IMR-90 (cell line): ENCODE measurements around the gene RHO. TPM values are rescaled to one million over a fixed set of nuclear protein-coding genes. Genes with fewer than 3 reads are reported as not detected.

Source experiments
- ATAC-seq: fragments of 200-7000 bp; cut with Tn5 transposase; 2 replicates; pipeline ENCODE4 v1.9.1; 2020; ENCODE audit warnings: low read depth, mild to moderate bottlenecking, moderate library complexity
- BruUV-seq: library from RNA; stranded (reverse); fragments of 400-500 nt; replicated peaks from 2 replicates; lab custom pipeline; 2021; lab: Mats Ljungman, UMichigan
- CTCF ChIA-PET: fragments of 300-600 bp; formaldehyde crosslinking; extraction: SDS; loops from one replicate; lab custom pipeline; 2021; ENCODE audit warnings: antibody characterized with exemption; lab: Yijun Ruan, JAX
- POLR2A ChIA-PET: fragments of 300-600 bp; sonication (Branson Sonifier 250); formaldehyde crosslinking; loops from one replicate; lab custom pipeline; 2022; ENCODE audit warnings: antibody characterized with exemption; ENCODE audit not compliant: unreplicated experiment; lab: Charles Lee
- DNase-seq: peaks from one replicate; pipeline ENCODE4 v3.0.0; 2013
- H2AFZ ChIP-seq: replicated peaks from 2 replicates; pipeline ENCODE3; 2013; ENCODE audit warnings: low read length, mild to moderate bottlenecking; ENCODE audit not compliant: poor library complexity
- H2AK5ac ChIP-seq: 2 replicates; pipeline ENCODE4 v1.6.1; 2013; ENCODE audit warnings: low read depth, low read length, inconsistent platforms
- H2AK9ac ChIP-seq: replicated peaks from 2 replicates; pipeline ENCODE3; 2013; ENCODE audit warnings: mild to moderate bottlenecking, low read depth, low read length, moderate library complexity; ENCODE audit not compliant: poor library complexity
- H2BK120ac ChIP-seq: 2 replicates; pipeline ENCODE4 v1.6.1; 2013; ENCODE audit warnings: low read depth, low read length, inconsistent platforms
- H2BK15ac ChIP-seq: 3 replicates; pipeline ENCODE4 v1.6.1; 2013; ENCODE audit warnings: low read depth, low read length, inconsistent platforms
- H2BK20ac ChIP-seq: 2 replicates; pipeline ENCODE4 v1.6.1; 2013; ENCODE audit warnings: low read depth, mild to moderate bottlenecking, inconsistent platforms, low read length, moderate library complexity
- H2BK5ac ChIP-seq: 2 replicates; pipeline ENCODE4 v1.6.1; 2013; ENCODE audit warnings: mild to moderate bottlenecking, low read depth, low read length, inconsistent platforms; ENCODE audit not compliant: poor library complexity, severe bottlenecking
- H3K14ac ChIP-seq: replicated peaks from 2 replicates; pipeline ENCODE4 v1.6.1; 2013; ENCODE audit warnings: low read depth, low read length, inconsistent platforms
- H3K18ac ChIP-seq: 2 replicates; pipeline ENCODE4 v1.6.1; 2013; ENCODE audit warnings: low read depth, low read length, control low read depth
- H3K23ac ChIP-seq: 2 replicates; pipeline ENCODE4 v1.6.1; 2013; ENCODE audit warnings: low read depth, low read length, inconsistent platforms
- H3K27ac ChIP-seq: 2 replicates; pipeline ENCODE4 v1.5.1; 2013; ENCODE audit warnings: mild to moderate bottlenecking, control low read depth, low read length; ENCODE audit not compliant: insufficient read depth
- H3K27me3 ChIP-seq: 2 replicates; pipeline ENCODE4 v1.6.1; 2013; ENCODE audit warnings: low read length; ENCODE audit not compliant: control insufficient read depth, insufficient read depth
- H3K36me3 ChIP-seq: 2 replicates; pipeline ENCODE4 v1.6.1; 2013; ENCODE audit warnings: low read length, mixed read lengths; ENCODE audit not compliant: control insufficient read depth, insufficient read depth
- H3K4ac ChIP-seq: 2 replicates; pipeline ENCODE4 v1.6.1; 2013; ENCODE audit warnings: low read depth, low read length, inconsistent platforms
- H3K4me1 ChIP-seq: 2 replicates; pipeline ENCODE4 v1.6.1; 2013; ENCODE audit warnings: low read length, mixed read lengths; ENCODE audit not compliant: control insufficient read depth, insufficient read depth
- H3K4me2 ChIP-seq: 2 replicates; pipeline ENCODE4 v1.6.1; 2013; ENCODE audit warnings: low read depth, mild to moderate bottlenecking, control low read depth, low read length, moderate library complexity
- H3K4me3 ChIP-seq: 2 replicates; pipeline ENCODE4 v1.5.1; 2013; ENCODE audit warnings: low read depth, mild to moderate bottlenecking, control low read depth, low read length, moderate library complexity; ENCODE audit not compliant: insufficient read depth
- H3K56ac ChIP-seq: 2 replicates; pipeline ENCODE4 v1.6.1; 2013; ENCODE audit warnings: low read length, inconsistent platforms; ENCODE audit not compliant: insufficient read depth; ENCODE audit errors: extremely low read depth
- H3K79me1 ChIP-seq, 2 experiments: 2 replicates each; pipeline ENCODE4 v1.6.1; 2013; ENCODE audit warnings: low read length in 2 of 2, inconsistent platforms in 1 of 2, low read depth in 1 of 2
- H3K9ac ChIP-seq: 2 replicates; pipeline ENCODE4 v1.6.1; 2013; ENCODE audit warnings: low read depth, low read length, control low read depth
- H3K9me1 ChIP-seq: 2 replicates; pipeline ENCODE4 v1.6.1; 2013; ENCODE audit warnings: low read length, inconsistent platforms; ENCODE audit not compliant: insufficient read depth
- H3K9me3 ChIP-seq: 2 replicates; pipeline ENCODE4 v1.6.1; 2013; ENCODE audit warnings: low read length; ENCODE audit not compliant: control insufficient read depth, insufficient read depth
- H4K20me1 ChIP-seq: 2 replicates; pipeline ENCODE4 v1.6.1; 2013; ENCODE audit warnings: low read length, inconsistent platforms; ENCODE audit not compliant: insufficient read depth
- H4K5ac ChIP-seq: 2 replicates; pipeline ENCODE4 v1.6.1; 2013; ENCODE audit warnings: mild to moderate bottlenecking, low read depth, low read length, control low read depth
- H4K8ac ChIP-seq, 2 experiments: 2 replicates each; pipeline ENCODE4 v1.6.1; 2013; ENCODE audit warnings: low read depth in 2 of 2, low read length in 2 of 2, control low read depth in 1 of 2, inconsistent platforms in 1 of 2
- H4K91ac ChIP-seq: 2 replicates; pipeline ENCODE4 v1.6.1; 2013; ENCODE audit warnings: low read depth, low read length, inconsistent platforms; ENCODE audit not compliant: insufficient read depth
- BHLHE40 ChIP-seq: fragments of 150-350 bp; IDR thresholded peaks from 2 replicates; pipeline ENCODE4 v1.6.1; 2016; ENCODE audit warnings: mild to moderate bottlenecking, low read depth, low read length
- CEBPB ChIP-seq: IDR thresholded peaks from 2 replicates; pipeline ENCODE4 v1.6.1; 2012; ENCODE audit warnings: low read depth, low read length, improper control_type of control experiment
- CHD1 ChIP-seq: IDR thresholded peaks from 2 replicates; pipeline ENCODE4 v1.6.1; 2012; ENCODE audit warnings: low read depth, low read length, improper control_type of control experiment
- FOS ChIP-seq: fragments of 150-350 bp; IDR thresholded peaks from 2 replicates; pipeline ENCODE4 v1.6.1; 2016; ENCODE audit warnings: low read depth, low read length
- MAFK ChIP-seq: IDR thresholded peaks from 2 replicates; pipeline ENCODE4 v1.6.1; 2012; ENCODE audit warnings: low read depth, low read length, improper control_type of control experiment
- MAZ ChIP-seq: IDR thresholded peaks from 2 replicates; pipeline ENCODE4 v1.6.1; 2012; ENCODE audit warnings: low read depth, mild to moderate bottlenecking, low read length, improper control_type of control experiment, moderate library complexity, borderline replicate concordance
- MXI1 ChIP-seq: IDR thresholded peaks from 2 replicates; pipeline ENCODE4 v1.6.1; 2012; ENCODE audit warnings: low read depth, mild to moderate bottlenecking, low read length, moderate library complexity, borderline replicate concordance
- NFE2L2 ChIP-seq: fragments of 150-350 bp; IDR thresholded peaks from 2 replicates; pipeline ENCODE4 v1.6.1; 2016; ENCODE audit warnings: low read depth, mild to moderate bottlenecking, low read length
- POLR2A ChIP-seq: IDR thresholded peaks from 2 replicates; pipeline ENCODE4 v1.6.1; 2012; ENCODE audit warnings: mild to moderate bottlenecking, low read depth, low read length
- RAD21 ChIP-seq: IDR thresholded peaks from 2 replicates; pipeline ENCODE4 v1.6.1; 2012; ENCODE audit warnings: low read length, improper control_type of control experiment
- RCOR1 ChIP-seq: IDR thresholded peaks from 2 replicates; pipeline ENCODE4 v1.6.1; 2012; ENCODE audit warnings: mild to moderate bottlenecking, low read length, improper control_type of control experiment; ENCODE audit not compliant: insufficient replicate concordance
- SMC3 ChIP-seq: fragments of 150-350 bp; IDR thresholded peaks from 2 replicates; pipeline ENCODE4 v1.6.1; 2016; ENCODE audit warnings: low read depth, mild to moderate bottlenecking, antibody characterized with exemption, low read length, moderate library complexity
- USF2 ChIP-seq: fragments of 150-350 bp; IDR thresholded peaks from 2 replicates; pipeline ENCODE4 v1.6.1; 2017; ENCODE audit warnings: mild to moderate bottlenecking, antibody characterized with exemption, low read length, low read depth
- WGBS, 2 experiments: methylation state at CpG; one replicate each; pipeline versions ENCODE4 v1.1.5 to v1.1.7; 2013; ENCODE audit warnings: missing lambda C conversion rate in 2 of 2; ENCODE audit not compliant: insufficient read length in 1 of 2; ENCODE audit errors: extremely low coverage in 2 of 2; 5-methylcytosine and 5-hydroxymethylcytosine counted together
- dilution Hi-C: fragments of 300-500 bp; cut with HindIII; formaldehyde crosslinking; loops from one replicate; pipeline ENCODE4 v1.14.3; 2018; ENCODE audit warnings: low sequenced_read_pairs; ENCODE audit not compliant: unreplicated experiment
- in situ Hi-C: fragments of 300-500 bp; cut with MboI; formaldehyde crosslinking; loops from 3 replicates; pipeline ENCODE4 v1.14.3; 2019; ENCODE audit warnings: low sequenced_read_pairs, inconsistent platforms, mixed read lengths
- intact Hi-C: fragments of 100-400 bp; cut with micrococcal nuclease; formaldehyde crosslinking; loops from 2 replicates; pipeline ENCODE4 v1.10.0; 2022
- polyA plus RNA-seq, 3 experiments: library from polyadenylated mRNA; depleted of rRNA; stranded (reverse); fragments of >200 nt; gene quantifications; 2 replicates each; pipeline ENCODE4 v1.2.3, GENCODE V29; 2012; ENCODE audit warnings: low replicate concordance in 1 of 3
- total RNA-seq: library from RNA; depleted of rRNA; stranded (reverse); fragments of >200 nt; gene quantifications from 2 replicates; pipeline ENCODE4 v1.2.3, GENCODE V29; 2012
- TF ChIP-seq, protein P1 (sequence below): conservative IDR thresholded peaks from 2 replicates; pipeline ENCODE4 v1.5.1; 2012; ENCODE audit warnings: mild to moderate bottlenecking, low read depth, low read length, improper control_type of control experiment
- TF ChIP-seq, protein P2 (sequence below): fragments of 150-350 bp; IDR thresholded peaks from 2 replicates; pipeline ENCODE4 v1.6.1; 2016; ENCODE audit warnings: low read depth, mild to moderate bottlenecking, low read length, moderate library complexity, borderline replicate concordance

The RHO gene
- total and polyA plus RNA-seq, 2 of the 4 experiments (the other 2 are of a cell fraction): not detected

GRCh38 chr3:129563332-129563731 is 34.9 kb downstream of the RHO start:
- Histone ChIP-seq H4K8ac (no peak overlapping the region), H2AFZ (no peak overlapping the region), H4K91ac (no peak overlapping the region), H3K27me3 (no peaks in the 10 kb centered on the region), H2BK20ac (no peak overlapping the region), H3K27ac (no peak overlapping the region), H2BK120ac (no peak overlapping the region), H2BK5ac (no peak overlapping the region), H2AK5ac (no peak overlapping the region), H3K18ac (no peak overlapping the region), H3K23ac (no peak overlapping the region), H3K4me1 (peaks cover 33% of the 10 kb centered on the region), H3K56ac (no peak overlapping the region), H3K4me2 (no peak overlapping the region), H3K9me3 (no peaks in the 10 kb centered on the region), H3K4me3 (no peak overlapping the region), H3K79me1 (peaks cover 9 to 27% of the 10 kb centered on the region in 2 experiments; a peak in 3 of 4 replicates), H2AK9ac (no peak overlapping the region), H3K14ac (no peak overlapping the region), H4K20me1 (no peaks in the 10 kb centered on the region), H3K9me1 (peaks cover 19% of the 10 kb centered on the region), H3K36me3 (peaks cover 35% of the 10 kb centered on the region), H3K4ac (no peak overlapping the region), H4K5ac (no peak overlapping the region), H2BK15ac (no peak overlapping the region), H3K9ac (no peak overlapping the region)
- ATAC-seq (no peak), DNase-seq (no peak)
- BruUV-seq: no TSS peak
- WGBS, 2 experiments: 95% methylated on average over 10 of the region's 12 CpGs; no CpG with 5 or more reads in 1 of the 2 experiments
- intact Hi-C loops: loop anchor here (5.0 kb wide), 1 partner anchor 121 kb away; the partner anchor contains the start of gene IFT122
- TF ChIP-seq CHD1: no peak
- TF ChIP-seq, protein P1, sequence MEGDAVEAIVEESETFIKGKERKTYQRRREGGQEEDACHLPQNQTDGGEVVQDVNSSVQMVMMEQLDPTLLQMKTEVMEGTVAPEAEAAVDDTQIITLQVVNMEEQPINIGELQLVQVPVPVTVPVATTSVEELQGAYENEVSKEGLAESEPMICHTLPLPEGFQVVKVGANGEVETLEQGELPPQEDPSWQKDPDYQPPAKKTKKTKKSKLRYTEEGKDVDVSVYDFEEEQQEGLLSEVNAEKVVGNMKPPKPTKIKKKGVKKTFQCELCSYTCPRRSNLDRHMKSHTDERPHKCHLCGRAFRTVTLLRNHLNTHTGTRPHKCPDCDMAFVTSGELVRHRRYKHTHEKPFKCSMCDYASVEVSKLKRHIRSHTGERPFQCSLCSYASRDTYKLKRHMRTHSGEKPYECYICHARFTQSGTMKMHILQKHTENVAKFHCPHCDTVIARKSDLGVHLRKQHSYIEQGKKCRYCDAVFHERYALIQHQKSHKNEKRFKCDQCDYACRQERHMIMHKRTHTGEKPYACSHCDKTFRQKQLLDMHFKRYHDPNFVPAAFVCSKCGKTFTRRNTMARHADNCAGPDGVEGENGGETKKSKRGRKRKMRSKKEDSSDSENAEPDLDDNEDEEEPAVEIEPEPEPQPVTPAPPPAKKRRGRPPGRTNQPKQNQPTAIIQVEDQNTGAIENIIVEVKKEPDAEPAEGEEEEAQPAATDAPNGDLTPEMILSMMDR: no peak
- no peak for TF ChIP-seq RCOR1
- no peak for TF ChIP-seq FOS
- no peak for TF ChIP-seq RAD21
- TF ChIP-seq, protein P2, sequence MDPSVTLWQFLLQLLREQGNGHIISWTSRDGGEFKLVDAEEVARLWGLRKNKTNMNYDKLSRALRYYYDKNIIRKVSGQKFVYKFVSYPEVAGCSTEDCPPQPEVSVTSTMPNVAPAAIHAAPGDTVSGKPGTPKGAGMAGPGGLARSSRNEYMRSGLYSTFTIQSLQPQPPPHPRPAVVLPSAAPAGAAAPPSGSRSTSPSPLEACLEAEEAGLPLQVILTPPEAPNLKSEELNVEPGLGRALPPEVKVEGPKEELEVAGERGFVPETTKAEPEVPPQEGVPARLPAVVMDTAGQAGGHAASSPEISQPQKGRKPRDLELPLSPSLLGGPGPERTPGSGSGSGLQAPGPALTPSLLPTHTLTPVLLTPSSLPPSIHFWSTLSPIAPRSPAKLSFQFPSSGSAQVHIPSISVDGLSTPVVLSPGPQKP: no peak
- TF ChIP-seq SMC3: no peak
- TF ChIP-seq POLR2A: no peak
- TF ChIP-seq MAZ: no peak
- TF ChIP-seq CEBPB: no peak
- TF ChIP-seq MAFK: no peak
- no peak for TF ChIP-seq NFE2L2
- no peak for TF ChIP-seq BHLHE40
- TF ChIP-seq USF2: no peak
- no peak for TF ChIP-seq MXI1
- ChIA-PET POLR2A (no interaction called here), CTCF (no interaction called here)
- dilution Hi-C loops: no loop called here
- in situ Hi-C loops: no loop called here
